Hematopoietic multipotent progenitor cell treated with erythropoietin and hydrocortisone succinate and interleukin-3 and kit ligand, for 4 days (in vitro differentiated cells): ENCODE data around the gene SLC7A4.
A peak's percentile ranks its signal among the peaks of the same experiment; 100 is the strongest.
"Not testable (repeated sequence)": the region's sequence is repeated elsewhere in the genome, so short reads cannot be mapped to it uniquely, and the experiment has no call there.

Experiments
- DNase-seq: peaks from one replicate; pipeline ENCODE4 v3.0.0-alpha.2; 2015

Gene SLC7A4, protein sequence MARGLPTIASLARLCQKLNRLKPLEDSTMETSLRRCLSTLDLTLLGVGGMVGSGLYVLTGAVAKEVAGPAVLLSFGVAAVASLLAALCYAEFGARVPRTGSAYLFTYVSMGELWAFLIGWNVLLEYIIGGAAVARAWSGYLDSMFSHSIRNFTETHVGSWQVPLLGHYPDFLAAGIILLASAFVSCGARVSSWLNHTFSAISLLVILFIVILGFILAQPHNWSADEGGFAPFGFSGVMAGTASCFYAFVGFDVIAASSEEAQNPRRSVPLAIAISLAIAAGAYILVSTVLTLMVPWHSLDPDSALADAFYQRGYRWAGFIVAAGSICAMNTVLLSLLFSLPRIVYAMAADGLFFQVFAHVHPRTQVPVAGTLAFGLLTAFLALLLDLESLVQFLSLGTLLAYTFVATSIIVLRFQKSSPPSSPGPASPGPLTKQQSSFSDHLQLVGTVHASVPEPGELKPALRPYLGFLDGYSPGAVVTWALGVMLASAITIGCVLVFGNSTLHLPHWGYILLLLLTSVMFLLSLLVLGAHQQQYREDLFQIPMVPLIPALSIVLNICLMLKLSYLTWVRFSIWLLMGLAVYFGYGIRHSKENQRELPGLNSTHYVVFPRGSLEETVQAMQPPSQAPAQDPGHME

DNA sequence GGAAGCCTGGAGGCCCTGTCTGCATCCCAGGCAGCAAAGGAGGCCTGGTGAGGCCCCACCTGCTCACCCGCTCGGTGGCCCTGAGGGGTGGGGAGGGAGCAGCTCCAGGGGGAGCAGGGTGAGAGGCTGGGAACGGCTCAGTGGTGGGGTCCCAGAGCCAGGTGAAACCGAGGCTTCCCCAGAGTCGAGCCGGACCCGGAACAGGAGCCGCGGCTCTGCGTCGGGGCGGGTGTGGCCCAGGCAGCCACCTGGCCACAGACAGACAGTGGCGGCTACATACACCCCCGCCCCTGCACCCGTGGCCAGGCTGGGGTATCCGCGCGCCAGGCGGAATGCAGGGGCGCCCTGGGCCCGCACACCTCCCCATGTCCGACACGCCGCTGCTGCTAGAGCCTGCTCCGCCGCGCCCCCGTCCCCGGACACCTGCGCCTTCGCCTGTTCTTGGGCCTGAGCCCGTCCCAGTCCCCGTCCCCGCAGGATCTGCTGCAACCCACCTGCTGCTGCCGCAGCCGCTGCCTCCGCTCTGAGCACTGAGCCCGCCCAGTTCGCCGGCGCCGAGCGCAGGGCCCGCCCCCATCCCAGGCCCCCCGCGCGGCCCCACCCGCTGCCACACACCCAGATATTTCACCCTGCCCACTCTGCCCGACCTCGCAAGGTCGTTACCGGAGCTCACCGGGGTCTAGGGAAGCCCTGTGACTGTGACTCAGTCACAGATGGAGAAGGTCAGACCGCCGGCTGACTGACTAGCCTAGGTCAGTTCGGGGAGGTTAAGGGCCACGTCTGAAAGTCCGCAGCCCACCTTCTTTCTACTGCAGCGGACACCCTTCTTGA is at the start of gene SLC7A4:
SLC7A4 (minus strand) TSS at position 525 of the 831 bp plus-strand sequence. CDS start 749 bp downstream, outside the sequence.
- DNase-seq: peak; percentile 40

DNA sequence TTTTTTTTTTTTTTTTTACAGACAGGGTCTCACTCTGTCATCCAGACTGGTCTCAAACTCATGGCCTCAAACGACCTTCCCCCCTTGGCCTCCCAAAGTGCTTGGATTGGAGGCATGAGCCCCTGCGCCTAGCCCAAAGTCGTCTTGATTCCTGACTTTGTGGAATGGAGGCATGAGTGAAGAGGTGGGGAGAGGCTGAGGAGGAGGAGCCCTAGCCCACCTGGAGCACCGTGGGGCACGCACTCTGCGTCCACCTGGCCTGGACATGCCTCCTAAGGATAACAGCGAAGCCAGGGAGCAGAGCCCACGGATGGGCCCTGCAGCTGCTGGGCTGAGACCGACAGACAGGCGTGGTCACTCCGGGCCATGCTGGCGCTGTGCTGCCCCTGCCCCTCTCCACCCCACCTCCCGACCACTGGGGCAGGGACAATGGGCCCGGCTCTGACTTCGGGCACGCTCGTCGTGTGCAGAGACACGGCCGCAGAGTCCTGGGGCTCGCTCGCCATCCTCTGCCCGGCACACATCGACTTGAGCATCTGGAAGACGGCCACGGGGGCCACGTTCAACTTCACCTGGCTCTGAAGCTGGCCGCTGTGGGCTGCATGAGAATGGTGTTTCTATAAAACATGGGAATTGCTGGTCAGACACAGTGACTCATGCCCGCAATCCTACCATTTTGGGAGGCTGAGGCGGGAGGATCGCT is 48.2 kb upstream of the SLC7A4 start:
- no peak for DNase-seq

DNA sequence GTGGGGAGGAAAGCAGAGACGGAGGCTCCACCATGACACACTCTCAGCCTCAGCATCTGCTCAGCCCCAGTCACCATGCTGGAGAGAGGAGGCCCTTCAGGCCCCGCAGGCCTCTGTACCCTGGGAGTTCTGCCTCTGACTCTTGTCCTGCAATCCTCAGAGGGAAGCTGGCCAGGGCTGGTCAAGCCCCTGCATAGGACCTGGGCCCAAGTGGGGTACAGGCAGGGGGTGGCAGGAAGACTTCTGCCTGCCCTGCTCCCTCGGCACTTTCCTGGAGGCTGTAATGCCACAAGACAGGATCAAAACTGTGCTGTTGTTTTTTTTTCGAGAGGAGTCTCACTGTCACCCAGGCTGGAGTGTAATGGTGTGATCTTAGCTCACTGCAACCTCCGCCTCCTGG is 47.1 kb upstream of the SLC7A4 start:
- no peak for DNase-seq

DNA sequence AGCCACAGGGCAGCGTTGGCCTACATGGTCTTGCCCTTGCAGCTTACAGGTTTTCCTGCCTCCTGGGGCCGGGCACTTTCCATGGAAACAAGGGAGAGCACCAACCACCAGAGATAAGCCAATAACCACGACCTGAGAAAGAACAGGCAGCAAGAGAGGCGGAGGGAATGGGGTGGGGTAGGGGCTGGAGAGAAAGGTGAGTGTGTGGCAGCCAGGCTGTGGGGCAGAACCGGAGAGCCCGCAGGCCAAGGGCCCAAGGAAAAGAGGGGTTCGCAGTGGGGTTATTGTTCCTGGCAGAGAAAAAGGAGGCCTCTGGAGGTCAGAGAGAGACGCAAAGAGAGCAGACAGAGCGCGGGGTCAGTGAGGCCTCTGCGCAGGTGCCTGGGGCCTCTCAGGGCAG is 46.6 kb upstream of the SLC7A4 start:
- no peak for DNase-seq

DNA sequence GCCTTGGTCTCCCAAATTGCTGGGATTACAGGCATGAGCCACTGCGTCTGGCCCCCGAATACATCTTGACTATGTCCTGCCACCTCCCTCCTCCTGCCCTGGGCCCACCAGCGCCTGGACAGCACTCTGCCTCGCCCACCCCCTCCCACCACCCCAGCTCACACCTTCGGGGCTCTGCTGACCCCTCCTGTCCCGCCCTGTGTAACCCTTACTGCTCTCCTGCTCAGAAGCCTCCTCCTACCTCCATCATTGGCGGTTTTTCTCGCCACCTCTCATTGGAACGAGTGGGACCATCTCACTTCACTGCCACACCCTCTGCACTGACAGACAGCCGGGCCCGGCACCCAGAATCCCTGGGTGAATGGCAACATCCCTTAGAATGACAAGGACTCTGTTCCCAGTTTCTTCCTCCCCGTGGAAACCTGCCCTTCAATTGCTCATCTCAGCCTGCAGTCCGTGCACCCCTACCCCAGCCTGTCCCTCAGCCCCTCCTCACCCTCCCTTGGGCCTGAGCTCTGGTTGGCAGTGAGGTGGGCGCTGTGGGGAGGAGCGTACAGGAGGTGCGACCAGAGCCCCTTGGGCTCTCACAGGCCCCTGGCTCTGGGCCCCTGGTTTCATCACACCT is 45.6 kb upstream of the SLC7A4 start:
- DNase-seq: no peak

DNA sequence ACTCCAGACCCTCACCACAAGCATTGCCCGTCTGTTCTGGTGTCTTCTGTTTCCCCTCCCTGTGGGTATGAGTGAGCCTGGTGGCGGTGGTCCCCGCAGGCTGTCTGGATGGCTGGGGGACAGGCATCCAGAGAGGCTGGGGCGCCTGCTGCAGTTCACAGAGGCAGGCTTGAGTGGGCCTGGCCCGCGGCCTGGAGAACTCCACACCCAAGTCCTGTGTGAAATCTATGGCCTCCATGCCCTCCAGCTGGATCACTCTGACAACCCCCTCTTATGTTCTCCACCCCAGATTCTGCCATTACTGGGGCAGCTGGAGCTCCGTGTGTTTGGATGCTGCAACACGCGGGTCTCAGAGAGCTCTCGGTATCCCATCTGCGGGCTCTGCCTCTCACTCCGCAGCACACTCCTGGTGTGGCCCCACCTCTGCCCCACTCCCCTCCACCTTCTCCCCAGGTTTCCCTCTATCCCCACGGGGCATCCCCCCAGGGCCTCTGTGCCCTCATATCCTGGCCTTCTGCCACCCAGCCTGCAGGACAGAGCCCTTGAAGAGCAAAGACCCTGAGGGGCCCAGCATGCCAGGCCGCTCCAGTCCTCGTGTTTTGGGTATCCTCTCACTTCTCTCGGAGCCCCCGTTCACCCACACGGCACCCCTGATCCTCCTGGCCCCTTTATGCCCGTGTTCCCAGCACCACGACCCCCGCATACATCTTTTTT is 44.7 kb upstream of the SLC7A4 start:
- no peak for DNase-seq

DNA sequence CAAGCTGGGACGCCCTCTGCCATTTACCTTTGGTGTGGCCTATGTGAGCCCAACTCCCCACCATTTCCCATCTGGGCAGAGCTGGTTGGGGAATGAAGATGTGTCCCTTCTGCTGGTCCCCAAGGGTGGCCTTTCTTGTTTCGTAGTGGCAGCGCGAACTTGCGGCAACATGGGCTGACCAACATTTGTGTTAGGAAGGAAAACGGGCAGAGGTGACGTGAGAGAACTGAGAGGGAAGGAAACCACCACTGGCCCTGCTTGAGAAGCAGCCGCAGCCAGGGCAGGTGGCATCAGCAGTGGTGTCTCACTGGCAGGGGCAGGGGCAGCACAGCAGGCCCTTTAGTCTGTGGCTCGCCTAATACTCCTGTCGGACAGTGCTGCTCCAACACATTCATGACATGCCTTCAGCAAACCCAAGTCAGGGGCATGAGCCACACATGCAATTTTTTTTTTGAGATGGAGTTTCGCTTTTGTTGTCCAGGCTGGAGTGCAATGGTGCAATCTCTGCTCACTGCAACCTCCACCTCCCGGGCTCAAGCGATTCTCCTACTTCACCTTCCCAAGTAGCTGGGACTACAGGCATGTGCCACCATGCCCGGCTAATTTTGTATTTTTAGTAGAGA is 43.3 kb upstream of the SLC7A4 start:
- no peak for DNase-seq

DNA sequence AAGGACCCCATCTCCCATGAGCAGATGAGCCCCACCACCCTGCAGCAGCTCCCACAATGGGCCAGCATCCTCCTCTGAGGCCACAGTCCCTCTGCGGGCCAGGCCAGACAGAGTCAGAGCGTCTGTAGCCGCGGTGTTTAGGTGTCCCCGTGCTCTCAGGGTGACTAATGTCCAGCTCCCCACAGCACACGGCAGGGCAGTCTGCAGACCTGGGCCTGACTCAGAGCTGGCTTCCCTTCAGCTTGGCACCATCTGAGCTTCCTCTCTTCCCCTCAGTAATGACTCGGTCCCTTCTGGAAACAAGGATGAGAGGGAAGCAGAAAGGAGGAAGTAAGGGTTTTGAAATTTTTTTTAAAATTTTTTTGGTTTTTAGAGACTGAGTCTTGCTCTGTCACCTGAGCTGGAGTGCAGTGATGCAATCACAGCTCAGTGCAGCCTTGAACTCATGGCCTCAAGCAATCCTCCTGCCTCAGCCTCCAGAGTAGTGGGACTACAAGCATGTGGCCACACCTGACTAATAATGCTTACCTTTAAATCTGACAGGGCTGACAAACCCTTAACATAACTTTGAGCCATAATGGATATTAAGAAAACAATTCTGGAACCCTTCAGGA is 41.8 kb upstream of the SLC7A4 start:
- no peak for DNase-seq

DNA sequence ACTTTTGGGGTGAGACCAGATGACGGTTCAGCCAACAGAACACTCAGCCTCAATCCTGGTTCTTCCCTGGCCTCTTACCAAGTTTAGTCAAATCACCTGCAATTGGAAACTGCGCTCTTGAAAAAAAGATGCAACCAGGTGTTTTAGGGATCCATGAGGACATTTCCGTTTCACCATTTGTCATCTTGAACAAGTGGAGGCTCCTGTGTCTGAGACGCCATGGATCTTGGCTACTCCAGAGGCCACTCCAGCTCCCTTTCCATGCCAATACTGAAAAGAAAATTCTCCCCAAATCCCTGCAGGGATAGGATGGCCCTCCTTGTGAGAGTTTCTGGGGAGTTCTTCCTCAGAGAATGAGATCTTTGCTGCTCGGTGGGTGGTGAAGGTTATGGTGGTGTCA is 41.1 kb upstream of the SLC7A4 start:
- DNase-seq: no peak

DNA sequence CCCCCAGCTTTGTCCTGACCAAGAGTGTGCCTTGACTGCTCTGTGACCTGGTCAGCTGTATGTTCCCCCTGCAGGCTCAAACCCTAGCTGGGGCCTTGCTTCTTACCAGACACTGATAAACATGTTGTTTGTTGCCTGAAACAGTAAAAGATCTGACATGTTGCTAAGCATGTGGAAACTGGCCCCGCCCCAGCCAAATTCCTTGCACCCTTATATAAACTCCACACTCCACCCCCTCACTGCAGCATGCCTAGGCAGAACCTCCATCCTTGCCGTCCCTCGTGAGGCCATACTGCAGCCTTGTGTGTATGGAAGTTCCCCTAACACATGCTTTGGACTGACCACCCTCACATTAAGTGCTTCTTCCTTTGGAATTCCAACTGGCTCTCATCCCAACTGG is 40.7 kb upstream of the SLC7A4 start:
- no peak for DNase-seq

DNA sequence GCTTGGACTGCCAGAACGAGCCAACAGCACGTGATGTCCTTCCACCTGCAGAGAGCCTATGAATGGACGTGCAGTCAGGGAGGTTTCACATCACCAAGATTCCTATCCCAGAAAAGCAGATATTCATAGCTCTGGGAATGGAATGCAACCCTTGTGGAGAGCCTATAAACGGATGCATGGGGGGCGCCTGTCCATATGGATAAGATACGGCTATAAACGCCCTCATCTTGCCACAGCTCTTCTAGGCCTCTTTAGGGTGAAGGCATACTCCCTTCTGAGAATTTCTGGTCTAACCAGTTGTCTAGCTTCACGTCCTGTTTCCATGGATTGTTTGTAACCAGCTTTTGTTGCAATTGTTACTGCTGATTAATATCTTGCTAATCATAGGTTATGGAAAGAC is 39.4 kb upstream of the SLC7A4 start:
- DNase-seq: not testable (repeated sequence)

DNA sequence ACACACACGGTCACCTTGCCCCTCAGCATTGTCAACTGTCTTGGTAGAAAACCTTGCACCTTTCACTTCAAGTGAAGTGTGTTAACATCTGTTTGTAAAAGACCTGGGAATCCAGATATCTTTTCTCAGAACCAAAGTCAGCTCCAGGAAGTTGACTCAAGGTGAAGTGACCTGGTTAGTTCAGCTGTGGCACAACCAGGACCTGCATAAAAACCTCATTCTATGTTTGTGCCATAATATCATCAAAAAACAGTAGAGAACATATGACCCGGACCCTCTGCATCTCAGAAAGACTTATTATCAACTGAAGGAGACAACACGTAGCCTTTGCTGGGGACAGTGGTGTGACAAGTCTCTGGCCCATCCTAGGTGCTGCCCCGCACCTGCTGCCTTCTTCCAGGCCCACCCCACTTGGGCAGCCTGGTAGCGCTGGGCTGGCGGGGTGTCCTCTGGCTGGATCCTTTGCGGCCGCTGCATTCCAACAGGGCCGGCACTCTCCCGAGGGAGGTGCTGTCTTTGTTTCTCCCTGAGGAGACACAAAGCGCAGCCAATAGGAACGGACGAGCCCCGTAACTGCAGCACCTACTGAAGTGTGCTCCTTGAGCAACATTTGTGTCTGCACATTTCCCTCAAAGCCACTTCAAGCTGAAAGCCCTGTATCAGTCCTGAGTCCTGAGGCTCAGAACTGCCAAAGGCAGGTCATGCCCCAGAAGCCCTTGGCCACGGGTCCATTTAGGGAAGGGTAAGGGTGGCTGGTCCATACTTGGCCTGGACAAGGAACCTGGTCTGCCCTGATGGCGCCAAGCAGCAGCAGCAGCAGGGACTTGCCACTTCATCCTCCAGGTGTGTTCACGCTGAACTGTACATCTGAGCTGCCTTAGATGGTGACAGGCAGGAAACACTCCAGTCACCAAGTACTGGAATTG is 38.6 kb upstream of the SLC7A4 start:
- no peak for DNase-seq

DNA sequence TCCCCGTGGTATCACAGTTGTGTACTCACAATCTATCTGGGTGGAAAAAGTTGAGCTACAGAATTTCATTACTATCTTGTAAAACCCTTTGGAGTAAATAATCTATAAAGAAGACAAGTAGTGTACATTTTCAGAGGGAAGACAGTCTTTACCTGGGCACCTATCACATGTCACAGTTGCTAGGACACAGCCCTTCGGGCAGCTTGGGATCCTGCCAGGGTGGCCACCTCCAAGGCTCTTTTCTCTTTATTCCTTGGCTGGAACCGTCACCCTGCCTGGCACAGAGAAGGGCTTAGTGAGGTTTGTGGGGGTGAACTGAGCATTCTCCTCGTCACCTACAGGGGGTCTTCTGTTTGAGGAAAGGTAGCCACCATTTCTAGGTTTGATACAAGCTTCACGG is 37.0 kb upstream of the SLC7A4 start:
- no peak for DNase-seq

DNA sequence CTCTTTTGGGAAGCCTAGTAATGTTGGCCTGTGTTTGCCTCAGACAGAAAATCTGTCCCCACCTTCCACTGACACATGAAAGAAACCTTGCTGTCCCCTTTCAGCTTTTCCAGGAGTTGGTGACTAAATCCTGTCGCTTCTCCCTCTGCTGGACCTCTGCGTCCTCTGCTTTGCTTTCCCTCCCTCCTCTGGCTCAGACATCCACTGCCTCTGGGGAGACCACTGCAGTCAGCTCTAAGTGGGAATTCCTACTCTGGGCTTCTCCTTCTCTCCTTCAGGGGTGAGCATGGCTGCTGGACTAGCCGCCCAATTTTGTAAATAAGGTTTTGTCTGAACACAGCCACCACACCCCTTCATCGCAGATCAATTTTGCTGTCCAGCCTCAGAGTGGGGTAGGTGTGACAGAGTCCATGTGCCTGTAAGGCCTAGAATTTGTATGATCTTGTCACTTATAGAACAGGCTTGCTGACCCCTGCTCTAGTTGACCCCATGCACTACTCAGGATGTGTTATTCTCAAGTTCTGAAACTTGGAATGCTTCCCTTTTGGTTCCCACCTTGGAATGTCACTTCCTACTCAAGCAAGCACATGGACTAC is 36.4 kb upstream of the SLC7A4 start:
- no peak for DNase-seq

DNA sequence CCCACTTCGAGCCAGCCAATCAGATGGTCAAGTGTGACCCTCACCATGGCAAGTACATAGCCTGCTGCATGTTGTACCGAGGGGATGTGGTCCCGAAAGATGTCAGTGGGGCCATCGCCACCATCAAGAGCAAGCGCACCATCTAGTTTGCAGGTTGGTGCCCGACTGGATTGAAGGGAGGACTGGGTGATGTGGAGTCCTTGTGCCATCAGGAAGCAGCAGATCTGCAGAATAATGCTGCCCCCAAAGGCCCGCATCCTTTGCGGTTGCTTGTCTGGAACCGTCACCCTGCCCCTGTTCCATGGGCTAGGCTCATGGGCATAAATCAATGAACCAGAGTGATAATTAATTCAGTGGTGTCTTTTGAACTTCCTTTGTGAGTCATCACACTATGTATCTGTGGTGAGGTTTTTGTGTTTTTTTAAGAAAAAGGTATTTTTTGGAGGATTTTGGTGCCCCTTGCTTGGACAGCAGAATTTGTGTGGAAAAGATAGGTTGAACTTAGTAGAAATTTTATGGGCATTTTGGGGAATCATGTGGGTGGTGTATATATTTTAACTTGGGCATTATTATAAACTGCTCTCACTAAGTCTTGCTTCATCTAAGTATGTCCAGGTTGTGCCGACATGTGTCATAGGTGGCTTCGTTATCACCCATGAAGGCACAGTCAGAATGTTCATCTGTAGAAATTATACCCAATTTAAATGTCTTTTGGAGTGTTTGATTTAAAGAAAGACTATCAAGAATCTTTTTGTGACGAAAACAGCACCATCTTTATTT is 35.7 kb upstream of the SLC7A4 start:
- DNase-seq: no peak

DNA sequence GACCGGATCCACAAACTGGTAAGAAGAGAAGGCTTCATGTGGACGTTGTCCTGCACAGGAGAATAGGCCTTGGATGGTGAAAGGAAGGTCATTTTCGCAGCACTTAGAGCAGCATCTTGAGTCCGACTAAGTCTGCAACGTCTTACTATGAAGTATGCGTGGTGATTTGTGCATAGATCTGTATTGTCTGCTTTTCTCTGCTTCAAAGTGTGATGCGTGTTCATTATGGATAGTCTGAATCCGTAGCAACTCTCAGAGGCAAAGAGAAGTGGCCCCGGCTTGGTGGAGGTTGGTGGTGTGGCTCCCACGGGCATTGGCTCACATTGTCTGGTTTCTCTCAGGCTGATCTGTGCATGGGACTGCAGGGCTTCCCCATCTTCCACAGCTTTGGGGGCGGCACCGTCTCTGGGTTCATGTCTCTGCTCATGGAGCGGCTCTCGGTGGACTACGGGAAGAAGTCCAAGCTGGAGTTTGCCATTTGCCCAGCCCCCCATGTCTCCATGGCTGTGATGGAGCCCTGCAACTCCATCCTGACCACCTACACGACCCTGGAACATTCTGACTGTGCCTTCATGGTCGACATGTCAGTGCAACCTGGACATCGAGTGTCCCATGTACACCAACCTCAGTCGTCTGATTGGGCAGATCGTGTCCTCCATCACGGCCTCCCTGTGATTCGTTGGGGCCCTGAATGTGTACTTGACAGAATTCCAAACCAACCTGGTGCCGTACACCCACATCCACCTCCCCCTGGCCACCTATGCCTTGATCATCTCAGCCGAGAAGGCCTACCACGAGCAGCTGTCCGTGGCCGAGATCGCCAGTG is 34.9 kb upstream of the SLC7A4 start:
- no peak for DNase-seq
